ENCODE measurements around the gene HSP90B1. TPM values are rescaled to one million over a fixed set of nuclear protein-coding genes. Genes with fewer than 3 reads are reported as not detected.

HSP90B1 gene
- total and polyA plus RNA-seq, 2 of the 13 experiments (the other 11 are each of a cell fraction or from before 2014, with no cell fraction given) = 800 to 954 TPM

GRCh38 chr12:103957865-103958388 is 27.7 kb downstream of the HSP90B1 start:
- no peaks in the 10 kb centered on the region; a peak in 1 of 5 replicates for H3K27me3 ChIP-seq (ENCODE audit: control insufficient read depth in 1 of 2, insufficient read depth in 2 of 2, low read length in 2 of 2)
- DNase-seq (ENCODE audit: low spot score) (no peak), FAIRE-seq (no peak), ATAC-seq (no peak)
- peak overlapping the region; percentile 95 for H3K4me2 ChIP-seq (ENCODE audit: low read depth, low read length)
- H3K27ac ChIP-seq (ENCODE audit: extremely low read length, insufficient read depth, low read length) = peak overlapping the region; percentile 92
- no peaks in the 10 kb centered on the region for H4K20me1 ChIP-seq (ENCODE audit: insufficient read depth, low read length)
- H3K9me3 ChIP-seq (ENCODE audit: low read length) = no peaks in the 10 kb centered on the region
- POLR2A ChIA-PET = interaction anchor here (1.9 to 6.2 kb wide), 2 partner anchors 8 to 28 kb away, joined by 22 to 118 read pairs; partner anchors contain the start of genes HSP90B1 and TDG
- peak overlapping the region; percentile 83 for H3K9ac ChIP-seq (ENCODE audit: insufficient read depth, low read depth, low read length)
- H2AFZ ChIP-seq (ENCODE audit: low read length) = no peak overlapping the region
- intact Hi-C loops (cut with micrococcal nuclease; ENCODE audit: unreplicated experiment) = loop anchor here (1.0 kb wide), 2 partner anchors 7 to 28 kb away; partner anchors contain the start of genes HSP90B1 and TDG
- peaks cover 55% of the 10 kb centered on the region for H3K4me1 ChIP-seq (ENCODE audit: insufficient read depth, low read length)
- WGBS (ENCODE audit: low lambda C conversion rate) = 78% methylated on average over 7 of the region's 7 CpGs
- H3K36me3 ChIP-seq (replicated peaks in 1 of 2; ENCODE audit: control insufficient read depth in 1 of 2, insufficient read depth in 2 of 2, low read length in 2 of 2) = peaks cover 3 to 14% of the 10 kb centered on the region in 2 experiments
- H3K79me2 ChIP-seq (ENCODE audit: insufficient read depth, low read length) = peaks cover 23% of the 10 kb centered on the region
- TF ChIP-seq RERE (CRISPR knock-in tag; IDR thresholded peaks at IDR 0.05; ENCODE audit: low read depth) (no peak), ZNF597 (CRISPR knock-in tag; IDR thresholded peaks at IDR 0.05) (no peak), CCDC6 (CRISPR knock-in tag; IDR thresholded peaks at IDR 0.05) (no peak), ZNF121 (CRISPR knock-in tag; IDR thresholded peaks at IDR 0.05) (no peak), ZSCAN21 (CRISPR knock-in tag; IDR thresholded peaks at IDR 0.05; ENCODE audit: borderline replicate concordance) (no peak), FOXP4 (CRISPR knock-in tag; IDR thresholded peaks at IDR 0.05) (no peak), ZNF256 (CRISPR knock-in tag; conservative IDR thresholded peaks at IDR 0.05) (no peak), TCF7 (IDR thresholded peaks at IDR 0.05; ENCODE audit: low read depth) (no peak), PHB2 (IDR thresholded peaks at IDR 0.05; ENCODE audit: partially characterized antibody) (no peak), IRX3 (CRISPR knock-in tag; IDR thresholded peaks at IDR 0.05; ENCODE audit: borderline replicate concordance, low read depth) (no peak), ZNF564 (CRISPR knock-in tag; IDR thresholded peaks at IDR 0.05) (no peak)
- no TSS peak for BruUV-seq (replicated peaks)
- CTCF ChIA-PET (ENCODE audit: low intra/inter-chr PET ratio, low total read pairs) = no interaction called here
- in situ Hi-C loops (cut with HindIII; ENCODE audit: extremely low pct_ligation_motif_present, low pct_unique_long_range_greater_than_20kb) = no loop called here
- peak overlapping the region; percentile 86 to 90 (median 88); a peak in 5 of 6 replicates for H3K4me3 ChIP-seq (replicated peaks in 1 of 3; ENCODE audit: insufficient read depth in 1 of 3, low read depth in 2 of 3, low read length in 3 of 3)
